GM19452 (cell line): ENCODE results near the gene TEPSIN.
A peak's percentile ranks its signal among the peaks of the same experiment; 100 is the strongest.

ENCODE experiments used
- ATAC-seq: cut with Tn5 transposase; IDR thresholded peaks from one replicate; pipeline ENCODE4 v1.9.1; 2021; ENCODE audit not compliant: unreplicated experiment

Gene TEPSIN, protein sequence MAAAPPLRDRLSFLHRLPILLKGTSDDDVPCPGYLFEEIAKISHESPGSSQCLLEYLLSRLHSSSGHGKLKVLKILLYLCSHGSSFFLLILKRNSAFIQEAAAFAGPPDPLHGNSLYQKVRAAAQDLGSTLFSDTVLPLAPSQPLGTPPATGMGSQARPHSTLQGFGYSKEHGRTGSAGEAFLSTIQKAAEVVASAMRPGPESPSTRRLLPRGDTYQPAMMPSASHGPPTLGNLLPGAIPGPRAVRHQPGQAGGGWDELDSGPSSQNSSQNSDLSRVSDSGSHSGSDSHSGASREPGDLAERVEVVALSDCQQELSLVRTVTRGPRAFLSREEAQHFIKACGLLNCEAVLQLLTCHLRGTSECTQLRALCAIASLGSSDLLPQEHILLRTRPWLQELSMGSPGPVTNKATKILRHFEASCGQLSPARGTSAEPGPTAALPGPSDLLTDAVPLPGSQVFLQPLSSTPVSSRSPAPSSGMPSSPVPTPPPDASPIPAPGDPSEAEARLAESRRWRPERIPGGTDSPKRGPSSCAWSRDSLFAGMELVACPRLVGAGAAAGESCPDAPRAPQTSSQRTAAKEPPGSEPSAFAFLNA

DNA sequence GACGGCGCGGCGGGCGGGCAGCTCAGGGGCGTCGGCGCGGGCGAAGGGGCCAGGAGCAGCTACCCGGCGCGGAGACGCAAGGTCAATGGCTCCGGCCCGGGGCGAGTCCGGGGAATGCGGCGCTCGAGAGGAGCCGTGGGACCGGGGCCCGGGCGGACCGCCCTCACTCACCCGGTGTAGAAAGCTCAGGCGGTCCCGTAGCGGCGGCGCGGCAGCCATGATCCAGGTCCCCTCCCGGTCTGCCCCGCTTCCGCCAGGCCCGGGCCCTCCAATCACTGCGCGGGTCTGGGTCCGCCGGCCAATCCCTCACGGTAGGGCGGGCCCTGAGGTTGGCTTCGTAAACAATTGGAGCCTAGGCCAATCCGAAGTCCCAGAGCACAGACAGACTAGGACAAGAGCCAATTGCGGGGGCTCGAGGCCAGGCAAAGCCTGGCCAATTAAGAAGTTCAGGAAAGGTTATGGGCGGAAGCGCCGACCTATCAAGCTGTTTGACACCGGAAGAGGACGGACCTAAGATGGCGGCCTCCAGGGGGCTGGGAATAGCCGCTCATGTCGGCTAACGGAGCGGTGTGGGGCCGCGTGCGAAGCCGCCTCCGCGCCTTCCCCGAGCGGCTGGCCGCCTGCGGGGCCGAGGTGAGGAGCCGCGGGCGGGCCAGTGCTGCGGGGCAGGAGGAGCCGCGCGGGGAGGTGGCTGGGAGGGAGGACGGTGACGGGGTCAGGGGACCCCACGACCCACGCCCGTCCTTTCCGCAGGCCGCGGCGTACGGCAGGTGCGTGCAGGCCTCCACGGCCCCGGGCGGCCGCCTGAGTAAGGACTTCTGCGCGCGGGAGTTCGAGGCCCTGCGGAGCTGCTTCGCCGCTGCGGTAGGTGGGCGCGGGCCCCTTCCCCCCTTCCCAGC, at the start of gene TEPSIN, which contains the start of gene NDUFAF8:
Gene TEPSIN, minus strand, starts transcription at position 241 of the 899 bp plus-strand sequence. Its CDS starts 22 bp downstream, at position 219.
Gene NDUFAF8, plus strand, starts transcription at position 504 of the 899 bp plus-strand sequence. Its CDS starts 46 bp downstream, at position 550.
- ATAC-seq = peak; percentile 85

DNA sequence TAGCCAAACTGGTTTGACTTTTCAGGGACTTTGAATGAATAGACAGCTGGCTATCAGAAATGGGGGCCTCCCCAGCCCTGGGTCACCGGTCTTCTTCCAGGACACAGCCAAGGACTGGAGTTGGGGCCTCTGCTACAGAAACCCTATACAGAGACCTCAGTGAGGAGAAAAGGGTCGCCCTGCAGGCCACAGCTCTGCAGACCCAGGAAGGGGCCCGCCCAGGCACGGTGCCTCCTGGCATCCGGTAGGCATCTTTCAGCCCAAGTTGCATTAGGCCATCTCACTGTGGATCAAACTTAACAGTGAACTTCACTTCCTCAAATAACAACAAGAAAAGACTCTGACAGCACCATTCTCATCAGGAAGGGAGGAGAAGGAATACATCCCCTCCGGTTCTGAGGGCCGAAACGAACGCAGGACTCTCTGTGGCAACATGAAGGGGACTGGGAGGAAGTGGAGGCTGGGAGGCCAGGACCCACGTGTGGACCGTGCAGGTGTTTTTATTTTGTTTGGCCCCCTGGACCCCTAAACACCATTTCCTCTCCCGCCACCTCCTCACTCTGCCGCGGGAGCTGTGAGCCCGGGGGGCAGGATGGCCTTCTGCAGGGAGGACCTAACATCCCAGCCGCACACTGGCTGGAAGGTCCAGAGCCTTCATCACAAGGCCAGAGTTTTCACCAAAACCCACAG, 49.0 kb upstream of the TEPSIN start:
- ATAC-seq = no peak

DNA sequence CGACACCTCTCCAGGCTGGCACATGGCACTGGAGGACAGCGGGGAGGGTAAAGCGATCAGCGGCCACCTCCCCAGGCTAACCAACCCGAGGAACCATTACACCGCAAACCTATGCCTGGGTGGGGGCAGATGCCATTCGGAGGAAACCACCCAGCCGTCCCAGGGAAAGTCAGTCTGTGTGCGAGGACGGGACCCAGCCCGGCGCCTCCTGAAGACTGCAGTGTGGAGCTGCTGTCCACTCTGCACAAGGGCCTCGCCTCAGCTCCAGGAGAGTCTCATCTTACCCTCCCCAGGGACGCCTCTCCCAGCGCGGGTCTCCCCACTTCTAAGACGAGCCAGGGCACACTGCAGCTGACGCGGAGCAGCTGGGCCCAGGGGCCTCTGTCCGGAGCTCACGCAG, 48.3 kb upstream of the TEPSIN start:
- ATAC-seq = no peak

DNA sequence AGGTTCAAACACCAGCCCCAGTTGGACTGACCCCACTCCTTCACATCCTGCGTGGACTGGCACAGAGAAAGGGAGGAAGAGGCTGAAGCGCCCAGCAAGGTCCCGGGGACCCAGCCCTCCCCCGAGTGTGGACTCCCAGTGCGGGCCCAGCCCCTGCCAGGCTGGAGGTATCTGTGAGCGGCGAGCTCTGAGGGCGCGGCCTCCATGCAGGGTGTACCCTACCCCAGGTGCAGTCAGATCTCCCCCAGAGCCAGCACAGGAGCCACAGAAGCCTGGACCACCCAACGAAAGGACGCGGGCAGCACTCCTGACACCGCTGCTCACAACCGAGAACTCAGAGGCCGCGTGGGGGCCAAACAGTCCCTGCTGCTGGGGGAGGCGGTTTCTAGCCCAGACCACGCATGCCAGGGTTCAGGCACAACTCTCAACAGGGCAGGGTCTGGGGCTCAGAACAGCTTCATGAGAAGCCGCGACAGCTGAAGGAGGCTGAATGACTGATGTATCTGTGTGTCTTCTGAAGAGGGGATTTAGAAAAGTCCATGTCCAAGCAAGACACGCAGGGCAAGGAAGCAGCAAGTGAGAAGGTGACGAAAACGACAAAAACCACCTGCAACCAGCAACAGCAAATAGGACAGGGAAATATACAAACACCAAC, 47.8 kb upstream of the TEPSIN start:
- ATAC-seq = no peak

DNA sequence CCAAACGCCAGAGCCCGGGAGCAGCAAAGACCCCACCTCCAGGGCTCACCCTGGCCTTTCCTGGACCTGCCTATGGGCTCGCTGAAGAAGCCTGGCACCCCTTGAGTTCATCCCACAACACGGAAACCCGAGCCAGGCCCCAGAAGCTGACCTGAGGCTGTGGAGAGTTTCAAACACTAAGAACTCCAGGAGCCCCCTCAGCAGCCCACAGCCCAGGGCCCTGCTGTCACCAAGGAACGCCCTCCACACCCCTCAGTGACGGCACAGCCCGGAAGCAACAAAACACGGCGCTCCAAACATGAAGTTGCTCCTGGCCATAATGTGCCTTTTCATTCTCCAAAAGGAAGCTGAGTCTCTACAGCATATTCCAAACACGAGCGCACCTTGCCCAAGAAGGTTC, 47.0 kb upstream of the TEPSIN start:
- no peak for ATAC-seq

DNA sequence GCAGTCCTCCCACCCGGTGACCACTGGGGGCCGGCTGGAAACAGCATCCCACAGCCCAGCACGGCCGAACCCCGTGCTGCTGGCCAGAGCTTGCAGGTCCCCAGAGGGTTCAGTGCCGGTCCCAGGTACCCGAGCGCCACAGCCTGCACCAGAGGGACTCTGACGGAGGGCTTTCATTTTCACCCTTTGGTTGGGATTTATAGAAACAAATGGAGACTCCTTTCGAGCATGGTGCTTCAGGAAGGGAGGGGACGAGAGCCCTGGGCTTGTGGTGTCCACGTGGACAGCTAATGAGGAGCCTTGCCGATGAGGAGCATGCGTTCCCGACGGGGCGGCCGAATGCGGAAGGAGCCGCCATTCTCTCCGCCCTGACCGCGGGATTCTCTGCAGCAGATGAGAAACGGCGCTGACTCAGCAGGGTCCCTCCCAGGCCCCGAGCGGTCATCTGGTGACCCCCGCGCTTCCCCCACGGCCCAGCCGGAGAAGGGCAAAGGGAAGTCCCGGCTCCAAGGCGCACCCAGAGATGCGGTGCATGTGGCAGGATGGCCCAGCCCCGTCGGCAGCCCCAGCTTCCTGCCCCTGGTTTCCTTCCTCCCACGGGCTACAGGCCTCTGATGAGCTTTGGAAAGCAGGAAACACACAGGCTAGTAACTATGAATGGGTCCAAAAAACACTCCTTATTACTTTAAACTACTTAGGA, 46.5 kb upstream of the TEPSIN start:
- peak; percentile 56 for ATAC-seq

DNA sequence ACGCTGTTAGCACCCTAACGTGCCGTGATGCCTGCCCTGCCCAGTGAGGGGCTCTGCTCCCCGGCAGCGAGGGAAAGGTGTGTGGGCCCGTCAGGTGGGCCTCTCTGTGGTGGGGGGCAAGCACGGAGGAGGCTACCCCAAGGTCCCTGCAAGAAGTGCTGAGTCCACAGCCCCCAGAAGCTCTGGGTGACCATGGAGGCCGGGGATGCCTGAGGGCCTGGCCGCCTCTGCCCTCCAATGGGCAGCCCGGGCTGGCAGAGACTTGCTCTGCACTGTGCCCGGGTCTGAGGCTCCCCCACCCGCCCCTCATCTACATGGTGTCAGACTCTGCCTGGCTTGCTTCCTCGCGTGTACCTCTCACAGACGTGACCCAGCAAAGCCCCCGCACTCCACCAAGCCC, 44.0 kb upstream of the TEPSIN start:
- no peak for ATAC-seq

DNA sequence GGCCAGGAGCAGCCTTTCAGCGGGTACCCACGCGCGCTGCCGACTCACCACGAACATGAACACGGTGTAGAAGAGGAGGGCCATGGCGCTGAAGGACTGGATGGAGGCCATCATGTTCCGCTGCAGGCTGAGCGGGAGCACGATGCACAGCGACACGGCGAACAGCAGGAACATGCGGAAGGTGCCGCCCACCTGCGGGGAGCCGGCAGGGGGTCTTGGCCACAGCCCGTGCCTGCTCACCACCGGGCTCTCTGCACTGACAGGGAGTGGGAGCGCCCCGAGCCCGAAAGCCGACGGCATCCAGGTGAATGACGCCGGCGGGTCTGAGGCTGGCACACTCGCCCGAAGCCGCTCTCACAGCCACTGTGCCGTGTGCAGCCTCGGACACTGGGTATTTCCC, 43.3 kb upstream of the TEPSIN start:
- no peak for ATAC-seq

DNA sequence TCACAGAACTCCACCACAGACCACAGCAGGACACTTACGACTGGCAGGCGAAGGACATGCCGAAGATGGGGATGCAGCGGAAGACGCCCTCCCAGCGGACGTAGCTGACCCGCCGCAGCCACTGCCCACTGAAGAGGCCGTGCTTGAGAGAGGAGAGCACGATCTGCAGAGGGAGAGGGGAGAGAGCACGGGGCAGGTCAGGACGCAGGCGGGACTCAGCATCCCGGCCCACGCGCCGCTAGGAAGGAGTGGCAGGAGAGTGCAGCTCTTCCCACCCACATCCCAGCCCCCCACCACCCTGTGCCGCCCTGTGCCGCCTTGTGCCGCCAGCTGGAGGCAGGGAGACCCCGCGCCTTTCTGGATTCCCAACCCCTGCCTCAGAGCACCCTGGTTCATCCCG, 41.7 kb upstream of the TEPSIN start:
- no peak for ATAC-seq

DNA sequence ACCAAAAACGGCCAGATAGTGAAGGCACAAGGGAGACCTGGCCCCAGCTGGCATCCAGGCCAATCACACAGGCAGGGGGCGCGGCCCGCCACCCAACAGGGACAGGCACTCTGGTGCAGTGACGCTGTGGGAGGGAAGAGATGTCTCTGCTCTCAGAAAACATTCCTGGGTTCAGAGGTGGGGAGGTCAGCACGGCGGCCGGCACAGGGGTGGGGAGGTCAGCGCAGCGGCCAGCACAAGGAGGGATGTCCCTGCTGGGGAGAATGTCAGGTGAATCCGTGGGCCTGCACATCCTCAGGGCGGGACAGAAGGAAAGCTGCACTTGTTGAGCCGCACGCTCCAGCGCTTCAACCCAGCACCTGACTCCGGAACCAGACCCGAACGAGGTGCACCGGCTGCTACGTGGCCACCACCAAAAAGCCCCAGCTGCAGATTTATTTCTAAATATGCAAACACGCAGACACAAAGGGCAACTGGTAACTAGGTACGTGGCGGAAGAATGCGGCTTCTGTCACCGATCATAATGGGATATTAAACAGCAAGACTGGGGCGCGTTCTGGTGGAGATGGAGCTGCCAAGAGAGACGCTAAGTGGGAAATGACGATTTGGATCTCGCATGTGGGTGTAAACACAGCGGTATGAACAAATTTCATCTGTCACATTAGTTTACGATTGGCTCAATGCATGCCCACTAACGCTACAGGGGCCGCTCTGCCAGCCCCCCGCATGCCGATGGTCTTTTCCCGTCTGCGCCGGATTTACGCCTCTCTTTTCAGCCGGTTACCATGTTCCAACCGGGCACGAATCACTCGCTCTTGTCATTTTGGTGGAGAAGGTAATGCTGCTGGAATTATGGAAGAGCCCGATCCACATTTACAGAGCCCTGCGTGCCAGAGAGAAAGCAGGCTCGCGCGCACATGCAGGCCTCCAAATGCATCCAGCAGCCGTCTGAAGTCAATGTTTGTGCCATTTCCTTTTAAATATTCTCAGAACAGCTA, 40.7 kb upstream of the TEPSIN start:
- no peak for ATAC-seq

DNA sequence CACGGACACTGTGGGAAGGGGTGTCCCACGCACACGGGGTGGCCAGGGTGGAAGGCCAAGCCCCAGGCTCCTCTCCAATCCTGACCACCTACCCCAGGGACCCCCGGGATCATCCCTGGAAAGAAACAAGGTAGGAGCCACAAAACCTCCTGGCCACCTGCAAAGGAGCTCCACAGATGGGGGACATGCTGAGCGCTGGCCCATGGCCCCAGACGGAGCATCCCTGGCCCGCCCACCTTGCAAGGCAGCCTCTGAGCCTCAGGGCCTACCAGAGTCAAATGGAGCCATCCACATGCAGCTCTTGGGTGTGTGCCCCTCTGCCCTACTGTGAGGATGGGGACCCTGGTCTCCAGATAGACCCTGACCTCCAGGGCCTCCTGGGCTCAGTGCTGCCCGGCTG, 40.0 kb upstream of the TEPSIN start:
- ATAC-seq = no peak

DNA sequence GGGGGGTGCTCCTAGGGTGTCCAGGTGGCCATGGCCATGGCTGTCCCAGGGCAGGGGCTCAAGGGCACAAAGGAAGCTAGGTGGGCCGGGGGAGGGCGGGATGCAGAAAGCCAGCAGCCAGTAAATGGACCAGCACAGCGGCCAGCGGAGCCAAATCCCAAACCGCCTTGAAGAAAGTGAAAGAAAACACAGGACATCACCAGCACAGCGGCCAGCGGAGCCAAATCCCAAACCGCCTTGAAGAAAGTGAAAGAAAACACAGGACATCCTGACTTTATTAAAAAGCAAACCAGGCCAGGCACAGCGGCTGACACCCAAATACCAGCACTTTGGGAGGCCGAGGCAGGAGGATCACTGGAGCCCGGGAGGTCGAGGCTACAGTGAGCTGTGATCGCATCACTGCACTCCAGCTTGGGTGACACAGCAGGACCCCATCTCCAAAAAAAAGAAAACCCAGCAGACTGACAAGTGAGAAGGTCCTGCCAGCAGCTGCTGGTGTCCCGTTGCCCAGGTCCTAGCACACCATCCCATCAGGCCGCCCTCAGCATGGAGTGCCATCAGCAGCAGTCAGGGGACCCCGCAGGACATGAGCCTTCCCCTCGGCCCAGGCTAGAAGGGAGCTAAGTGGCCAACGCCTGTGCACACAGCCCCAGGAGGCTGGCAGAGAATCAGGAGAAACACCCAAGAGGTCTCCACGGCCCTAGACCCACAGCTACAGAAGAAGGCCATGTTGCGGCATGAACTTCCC, 39.3 kb upstream of the TEPSIN start:
- no peak for ATAC-seq

DNA sequence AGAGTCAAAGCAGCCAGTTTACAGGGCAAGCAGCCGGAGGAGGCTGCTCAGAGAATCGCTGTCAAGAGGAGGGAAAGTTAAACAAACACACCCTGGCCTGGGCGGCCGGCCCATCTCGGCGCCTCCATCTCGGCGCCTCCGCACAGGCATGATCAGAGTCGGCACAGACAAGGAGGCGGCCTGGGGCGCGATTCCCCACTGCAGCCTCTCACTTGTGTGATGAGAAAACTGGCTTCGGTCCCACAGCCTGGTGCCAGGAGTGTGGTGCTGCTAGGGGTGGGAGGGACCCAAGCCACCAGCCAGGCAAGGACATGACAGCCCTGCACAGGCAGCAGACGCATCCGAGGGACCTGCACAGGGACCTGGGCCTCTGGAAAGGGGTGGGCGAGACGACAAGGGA, 38.6 kb upstream of the TEPSIN start:
- no peak for ATAC-seq

DNA sequence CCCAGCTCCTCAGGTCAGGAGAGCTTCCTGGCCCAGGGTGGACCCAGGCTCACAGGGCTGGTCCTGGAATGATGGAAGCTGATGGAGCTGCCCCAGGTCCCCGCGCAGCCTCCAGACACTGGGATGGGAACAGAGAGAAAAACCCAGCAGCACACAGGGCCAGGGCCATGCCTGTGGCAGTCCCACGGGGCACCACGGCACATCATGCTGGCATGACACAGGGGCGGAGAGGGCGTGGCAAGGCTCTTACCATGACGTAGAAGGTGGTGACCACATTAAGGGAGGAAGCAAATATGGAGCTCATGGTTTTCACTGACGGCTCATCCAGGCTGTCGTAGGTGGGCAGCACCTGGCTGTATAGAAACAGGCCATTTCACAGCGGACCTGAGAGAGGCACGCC, 37.9 kb upstream of the TEPSIN start:
- no peak for ATAC-seq

DNA sequence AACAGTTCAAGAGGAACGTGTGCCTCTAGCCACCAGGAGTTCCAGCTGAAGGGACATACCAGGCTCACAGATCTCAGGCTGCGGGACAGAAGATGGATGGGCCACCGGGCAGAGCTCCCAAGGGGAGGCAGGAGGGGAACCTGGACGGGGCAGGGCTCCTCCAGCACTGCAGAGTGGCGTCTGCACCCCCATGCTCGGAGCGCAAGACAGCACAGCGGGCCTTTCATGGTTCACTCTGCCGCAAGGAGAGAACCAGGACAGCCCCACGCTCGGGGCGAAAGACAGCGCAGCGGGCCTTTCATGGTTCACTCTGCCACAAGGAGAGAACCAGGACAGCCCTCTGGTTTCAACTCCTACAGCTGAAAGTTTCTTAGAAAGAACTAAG, 35.6 kb upstream of the TEPSIN start:
- ATAC-seq = no peak

DNA sequence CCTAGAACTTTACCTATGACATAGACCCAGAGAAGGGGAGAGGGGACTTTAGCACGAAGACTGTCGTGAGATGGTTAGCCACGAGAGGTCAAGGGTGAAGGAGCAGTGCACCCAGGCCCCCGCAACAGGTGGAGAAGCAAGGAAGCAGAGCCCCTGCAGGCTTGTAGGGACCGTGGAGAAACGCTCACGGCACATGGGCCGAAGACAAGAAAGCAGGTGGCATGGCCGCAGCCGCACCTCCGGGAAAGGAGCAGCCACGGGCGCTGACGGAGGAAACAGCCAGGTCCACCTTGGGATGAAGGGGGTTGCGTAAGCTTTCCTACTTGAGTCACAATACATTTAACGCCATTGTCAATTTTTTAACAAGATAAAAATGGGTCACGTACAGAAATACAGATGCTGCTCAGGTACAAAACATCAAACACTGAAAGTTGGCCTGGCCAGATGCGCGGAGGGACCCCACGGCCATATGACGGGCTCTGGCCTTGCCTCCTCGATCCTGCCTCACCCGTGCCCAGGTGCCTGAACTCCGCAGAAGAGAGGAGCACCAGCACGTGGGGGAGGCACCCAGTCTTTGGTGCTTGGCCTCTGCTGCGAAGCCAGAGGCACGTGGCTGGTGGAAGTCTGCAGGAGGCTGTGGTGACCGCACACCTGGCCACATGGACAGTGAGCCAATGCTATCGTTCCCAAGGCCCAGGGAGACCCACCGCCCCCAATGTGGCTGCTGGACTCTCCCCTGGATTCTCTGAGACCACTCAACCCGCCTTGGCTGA, 35.0 kb upstream of the TEPSIN start:
- no peak for ATAC-seq

DNA sequence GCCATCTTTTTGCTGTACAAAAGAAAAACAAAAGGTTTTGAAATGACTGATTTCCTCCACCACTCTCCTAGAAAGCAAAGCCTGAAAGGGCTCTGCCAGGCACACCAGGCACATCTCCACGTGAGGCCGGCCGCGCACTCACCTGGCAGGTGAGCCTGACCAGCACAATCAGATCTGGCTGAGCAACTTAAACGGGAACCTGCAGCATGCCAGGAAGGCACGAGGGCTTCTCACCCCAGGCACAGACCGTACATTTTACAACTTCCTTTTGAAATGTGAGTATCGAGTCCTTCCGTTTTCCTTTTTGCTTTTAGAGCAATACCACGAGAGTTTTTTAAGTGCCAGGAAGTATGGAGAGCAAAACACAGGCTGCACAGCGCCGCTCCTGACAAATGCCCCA, 33.8 kb upstream of the TEPSIN start:
- ATAC-seq = no peak
